ENCODE results near the gene LMX1B.
"Not testable (repeated sequence)": the region's sequence is repeated elsewhere in the genome, so short reads cannot be mapped to it uniquely, and the experiment has no call there.

LMX1B gene

DNA sequence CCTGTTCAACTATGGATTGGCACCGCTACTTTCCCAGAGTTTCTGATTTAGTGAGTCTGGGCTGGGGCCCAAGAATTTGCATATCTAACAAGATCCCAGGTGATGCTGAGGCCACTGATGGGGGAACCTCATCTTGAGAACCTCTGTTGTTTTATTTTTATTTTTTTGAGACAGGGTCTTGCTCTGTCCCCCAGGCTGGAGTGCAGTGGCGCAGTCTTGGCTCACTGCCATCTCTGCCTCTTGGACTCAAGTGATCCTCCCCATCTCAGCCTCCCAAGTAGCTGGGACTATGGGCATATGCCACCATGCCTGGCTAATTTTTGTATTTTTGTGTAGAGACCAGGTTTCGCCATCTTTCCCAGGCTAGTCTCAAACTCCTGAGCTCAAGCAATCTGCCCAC is 35.7 kb downstream of the LMX1B start:
- TF ChIP-seq, protein P1, sequence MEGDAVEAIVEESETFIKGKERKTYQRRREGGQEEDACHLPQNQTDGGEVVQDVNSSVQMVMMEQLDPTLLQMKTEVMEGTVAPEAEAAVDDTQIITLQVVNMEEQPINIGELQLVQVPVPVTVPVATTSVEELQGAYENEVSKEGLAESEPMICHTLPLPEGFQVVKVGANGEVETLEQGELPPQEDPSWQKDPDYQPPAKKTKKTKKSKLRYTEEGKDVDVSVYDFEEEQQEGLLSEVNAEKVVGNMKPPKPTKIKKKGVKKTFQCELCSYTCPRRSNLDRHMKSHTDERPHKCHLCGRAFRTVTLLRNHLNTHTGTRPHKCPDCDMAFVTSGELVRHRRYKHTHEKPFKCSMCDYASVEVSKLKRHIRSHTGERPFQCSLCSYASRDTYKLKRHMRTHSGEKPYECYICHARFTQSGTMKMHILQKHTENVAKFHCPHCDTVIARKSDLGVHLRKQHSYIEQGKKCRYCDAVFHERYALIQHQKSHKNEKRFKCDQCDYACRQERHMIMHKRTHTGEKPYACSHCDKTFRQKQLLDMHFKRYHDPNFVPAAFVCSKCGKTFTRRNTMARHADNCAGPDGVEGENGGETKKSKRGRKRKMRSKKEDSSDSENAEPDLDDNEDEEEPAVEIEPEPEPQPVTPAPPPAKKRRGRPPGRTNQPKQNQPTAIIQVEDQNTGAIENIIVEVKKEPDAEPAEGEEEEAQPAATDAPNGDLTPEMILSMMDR (IDR thresholded peaks at IDR 0.05; ENCODE audit: borderline replicate concordance, insufficient read depth, low read depth, low read length) = no peak
- no peak overlapping the region for H3K4me3 ChIP-seq (ENCODE audit: low read depth, low read length)

DNA sequence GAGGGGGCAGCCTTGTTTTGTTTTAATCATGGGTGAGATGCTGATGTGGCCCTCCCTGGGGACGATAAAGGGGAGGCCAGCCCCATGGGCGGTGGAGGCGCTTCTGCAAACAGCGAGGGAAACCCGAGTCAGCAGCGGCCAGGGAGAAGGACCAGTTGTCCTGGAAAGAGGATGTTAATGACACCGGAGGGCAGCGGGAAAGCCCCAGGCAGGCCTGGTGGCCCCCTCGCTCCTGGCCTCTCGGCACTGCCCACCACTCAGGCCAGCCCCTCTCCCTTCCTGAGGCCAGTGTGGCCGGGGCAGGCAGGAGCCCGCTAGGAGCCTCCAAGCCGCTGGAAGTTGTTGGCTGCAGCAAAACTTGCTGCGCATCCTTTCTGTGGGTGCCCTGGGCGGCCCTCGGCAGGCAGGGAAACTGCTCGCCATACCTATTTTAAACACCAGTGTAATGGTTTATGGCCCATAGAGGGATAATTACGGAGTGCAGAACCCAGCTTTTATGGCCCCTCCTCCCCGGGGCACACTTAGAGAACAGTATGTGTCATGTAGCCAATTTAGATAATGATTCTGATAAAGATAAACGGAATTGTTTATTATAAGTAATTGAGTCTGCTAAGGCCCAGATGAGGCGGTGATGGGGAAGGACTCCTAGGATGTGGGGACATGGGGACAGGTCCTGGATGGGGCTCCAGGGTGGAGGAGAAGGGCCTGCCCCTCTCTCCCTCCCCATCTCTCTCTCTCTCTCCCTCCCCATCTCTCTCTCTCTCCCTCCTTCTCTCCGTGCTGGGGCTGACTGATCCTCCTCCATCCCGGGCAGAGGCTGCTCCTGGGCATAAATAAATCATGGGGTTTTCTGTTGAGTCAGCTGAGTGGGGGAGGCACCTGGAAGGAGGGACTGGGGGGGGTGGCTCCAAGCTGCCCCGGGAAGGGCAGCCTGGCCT is 36.9 kb downstream of the LMX1B start:
- TF ChIP-seq, protein P1 (IDR thresholded peaks at IDR 0.05; ENCODE audit: borderline replicate concordance, insufficient read depth, low read depth, low read length) = no peak
- no peak overlapping the region for H3K4me3 ChIP-seq (ENCODE audit: low read depth, low read length)

DNA sequence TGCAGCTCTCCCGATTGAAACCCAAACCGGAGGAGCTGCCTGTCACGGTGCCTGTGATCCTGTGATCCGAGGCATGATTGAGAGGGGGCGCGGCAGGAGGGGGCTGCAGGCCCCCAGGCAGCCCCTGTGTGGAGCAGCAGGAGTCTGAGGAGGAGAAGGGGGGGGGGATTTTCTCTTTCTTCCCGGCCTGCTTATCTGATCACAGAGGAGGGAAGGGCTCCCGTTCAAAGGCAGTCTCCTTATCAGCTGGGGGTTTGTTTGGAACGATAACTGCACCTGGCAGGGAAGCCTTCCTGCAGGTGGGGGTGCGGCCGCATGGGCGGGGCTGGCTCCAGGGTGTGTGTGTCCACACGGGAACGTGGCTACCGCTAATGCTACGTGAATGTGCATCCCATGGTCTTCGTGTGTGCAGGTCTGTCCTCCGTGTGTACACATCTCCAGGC is 38.4 kb downstream of the LMX1B start:
- TF ChIP-seq, protein P1 (IDR thresholded peaks at IDR 0.05; ENCODE audit: borderline replicate concordance, insufficient read depth, low read depth, low read length) = no peak
- no peak overlapping the region for H3K4me3 ChIP-seq (ENCODE audit: low read depth, low read length)

DNA sequence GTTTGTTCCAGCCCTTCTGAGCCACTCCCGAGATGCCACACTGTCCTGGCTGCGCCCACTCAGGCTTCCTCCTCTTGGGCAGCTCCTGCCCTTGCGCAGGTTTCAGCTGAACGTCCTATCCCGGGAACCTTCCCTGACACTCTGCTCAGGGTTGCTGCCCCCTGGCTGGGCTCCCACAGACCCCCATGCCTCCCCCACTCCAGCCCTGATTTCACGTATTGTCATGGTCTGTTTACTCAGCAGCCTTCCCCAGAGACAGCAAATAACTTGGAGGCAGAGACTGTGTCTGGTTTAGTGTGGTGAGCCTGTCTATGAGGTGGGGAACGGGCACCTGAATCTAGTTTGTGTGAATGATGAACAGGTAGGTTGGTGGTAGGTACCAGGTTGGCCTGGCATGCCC is 40.4 kb downstream of the LMX1B start:
- no peak overlapping the region for H3K4me3 ChIP-seq (ENCODE audit: low read depth, low read length)
- TF ChIP-seq, protein P1 (IDR thresholded peaks at IDR 0.05; ENCODE audit: borderline replicate concordance, insufficient read depth, low read depth, low read length) = no peak

DNA sequence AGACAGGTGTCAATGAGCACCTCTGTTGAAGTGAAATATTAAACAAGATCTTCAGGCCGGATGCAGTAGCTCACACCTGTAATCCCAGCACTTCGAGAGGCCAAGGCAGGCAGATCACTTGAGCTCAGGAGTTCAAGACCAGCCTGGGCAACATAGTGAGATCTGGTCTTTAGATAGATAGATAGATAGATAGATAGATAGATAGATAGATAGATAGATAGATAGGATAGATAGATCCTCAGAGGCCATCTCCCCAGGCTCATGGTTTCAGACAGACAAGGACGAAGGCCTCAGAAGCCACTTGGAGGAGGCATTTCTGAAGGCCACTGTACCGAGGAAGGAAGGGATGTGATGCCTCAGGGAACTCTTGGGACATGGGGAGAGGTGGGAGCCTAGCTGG is 42.5 kb downstream of the LMX1B start:
- not testable (repeated sequence) for H3K4me3 ChIP-seq (ENCODE audit: low read depth, low read length)

DNA sequence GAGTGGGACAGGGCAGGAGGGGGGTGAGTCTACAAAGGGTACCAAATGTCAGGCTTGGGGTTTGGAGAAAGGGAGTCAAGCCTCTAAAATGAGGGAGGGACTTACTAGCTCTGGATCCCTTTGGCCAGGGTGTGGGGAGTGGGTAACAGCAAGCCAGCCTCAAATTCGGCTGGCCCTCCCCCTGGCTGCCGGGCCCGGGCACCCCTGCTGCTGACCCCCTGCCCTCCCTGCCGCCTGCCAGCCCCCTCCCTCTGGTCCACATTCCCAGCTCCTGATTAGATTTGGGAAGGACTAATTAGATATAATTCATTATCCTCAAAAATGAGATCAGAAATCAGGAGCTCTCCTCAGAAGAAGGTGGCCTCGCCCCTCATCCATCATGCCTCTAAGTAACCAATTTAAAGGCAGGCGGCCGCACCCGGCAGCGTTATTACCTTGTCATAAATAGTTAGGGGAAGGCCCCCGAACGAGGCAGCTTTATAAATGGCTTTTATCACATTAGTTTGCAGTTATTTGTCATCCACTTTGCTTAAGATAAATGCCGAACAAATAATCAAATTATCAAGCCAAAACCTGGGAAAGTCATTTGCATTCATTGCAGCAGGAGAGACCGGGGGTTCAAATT is 44.6 kb downstream of the LMX1B start:
- TF ChIP-seq, protein P1 (IDR thresholded peaks at IDR 0.05; ENCODE audit: borderline replicate concordance, insufficient read depth, low read depth, low read length) = no peak
- no peak overlapping the region for H3K4me3 ChIP-seq (ENCODE audit: low read depth, low read length)

DNA sequence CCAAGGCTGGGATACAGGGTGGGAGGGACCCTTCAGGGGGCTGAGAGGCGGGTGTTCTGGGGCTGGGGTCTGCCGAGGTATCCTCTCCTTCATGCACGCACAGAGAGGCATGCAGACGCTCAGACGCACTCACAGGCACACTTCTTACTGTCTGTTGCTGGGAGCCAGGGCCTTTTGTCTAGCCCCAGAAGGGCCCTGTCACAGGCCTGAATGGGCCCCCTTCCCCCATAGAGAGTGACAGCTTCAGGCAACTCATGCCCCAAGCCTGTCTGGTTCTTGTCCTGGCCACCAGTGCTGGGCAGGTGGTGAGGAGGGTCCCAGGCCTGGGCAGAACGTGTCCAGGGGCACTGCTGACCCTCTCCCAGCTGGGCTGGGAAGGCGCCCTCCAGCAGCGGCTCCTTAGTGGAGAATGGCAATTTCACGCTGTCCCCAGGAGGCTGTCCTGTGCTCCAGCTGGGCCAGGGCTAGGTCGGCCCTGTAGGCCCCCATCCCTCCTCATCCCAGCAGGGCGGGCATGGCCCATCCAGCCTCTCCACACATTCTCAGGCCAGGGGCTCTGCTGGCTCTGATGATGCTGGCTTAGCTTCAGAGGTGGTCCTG is 45.3 kb downstream of the LMX1B start:
- TF ChIP-seq, protein P1 (IDR thresholded peaks at IDR 0.05; ENCODE audit: borderline replicate concordance, insufficient read depth, low read depth, low read length) = no peak
- no peak overlapping the region for H3K4me3 ChIP-seq (ENCODE audit: low read depth, low read length)

Data from GM12875 (cell line).